Rectal smooth muscle tissue (tissue), 1 donor: Measurements from ENCODE around the gene AATF.

ENCODE experiments used
- H3K27ac ChIP-seq: one replicate; pipeline ENCODE4 v1.7.0; 2013; ENCODE audit warnings: low read depth, low read length, inconsistent platforms
- H3K27me3 ChIP-seq: one replicate; pipeline ENCODE4 v1.7.0; 2013; ENCODE audit warnings: low read length; ENCODE audit not compliant: control insufficient read depth, insufficient read depth
- H3K36me3 ChIP-seq: one replicate; pipeline ENCODE4 v1.7.0; 2013; ENCODE audit warnings: low read length; ENCODE audit not compliant: control insufficient read depth, insufficient read depth
- H3K4me1 ChIP-seq: one replicate; pipeline ENCODE4 v1.7.0; 2013; ENCODE audit warnings: low read length; ENCODE audit not compliant: control insufficient read depth, insufficient read depth
- H3K4me3 ChIP-seq: one replicate; pipeline ENCODE4 v1.7.0; 2013; ENCODE audit warnings: low read length
- H3K9ac ChIP-seq: one replicate; pipeline ENCODE4 v1.7.0; 2013; ENCODE audit warnings: low read length

AATF gene

DNA sequence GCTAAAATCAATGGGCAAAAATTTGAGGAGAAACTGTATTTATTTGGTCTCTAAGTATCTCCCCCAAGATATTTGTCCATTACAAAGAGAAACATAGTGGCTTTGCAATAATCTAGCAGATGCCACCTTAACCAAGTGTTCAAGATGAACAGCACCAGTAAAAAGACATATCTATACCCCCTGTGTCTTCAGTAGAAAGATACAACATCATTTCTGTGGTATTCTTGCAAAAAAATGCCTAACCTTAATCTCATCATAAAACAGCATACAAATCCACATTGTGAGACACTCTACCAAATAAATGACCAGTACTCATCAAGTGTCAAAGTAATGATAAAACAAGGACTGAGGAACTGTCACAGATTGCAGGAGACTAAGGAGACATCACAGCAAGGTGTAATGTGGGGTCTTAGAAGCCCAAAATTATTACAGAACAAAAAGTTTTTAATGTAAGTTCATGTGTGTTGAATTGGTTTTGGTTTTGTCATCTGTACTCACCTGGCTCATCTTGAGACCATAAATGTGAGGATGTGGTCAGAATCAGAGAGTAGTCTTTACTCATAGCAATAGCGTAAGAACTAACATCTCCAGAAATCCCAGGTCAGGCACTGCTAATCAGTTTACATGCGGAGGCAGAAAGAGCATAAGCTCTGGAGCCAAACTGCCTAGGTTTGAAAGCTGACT is 77.2 kb downstream of the AATF start:
- Histone ChIP-seq H3K9ac (no peak overlapping the region), H3K27ac (no peak overlapping the region), H3K36me3 (no peaks in the 10 kb centered on the region), H3K4me1 (no peaks in the 10 kb centered on the region), H3K27me3 (no peaks in the 10 kb centered on the region), H3K4me3 (no peak overlapping the region)

DNA sequence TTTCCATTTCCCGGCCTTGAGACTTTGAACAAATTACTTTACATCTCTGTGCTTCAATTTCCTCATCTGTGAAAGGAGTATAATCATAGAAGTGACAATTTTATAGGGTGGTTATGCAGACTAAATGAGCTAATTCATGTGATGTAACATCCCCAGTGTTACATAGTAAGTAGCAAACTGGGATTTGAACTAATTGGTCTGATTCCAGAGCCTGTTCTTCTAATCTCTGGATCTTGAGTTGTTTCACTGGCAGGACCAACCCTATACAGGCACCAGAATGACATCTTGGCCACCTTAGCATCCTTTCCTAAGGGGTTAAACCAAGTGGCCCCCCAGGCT is 77.7 kb downstream of the AATF start:
- no peaks in the 10 kb centered on the region for H3K27me3 ChIP-seq
- H3K9ac ChIP-seq = no peak overlapping the region
- H3K4me1 ChIP-seq = no peaks in the 10 kb centered on the region
- no peak overlapping the region for H3K4me3 ChIP-seq
- H3K27ac ChIP-seq = no peak overlapping the region
- peaks cover under 1% of the 10 kb centered on the region for H3K36me3 ChIP-seq

- Histone ChIP-seq H3K4me3 (no peak overlapping the region), H3K36me3 (peaks cover 5% of the 10 kb centered on the region), H3K4me1 (no peaks in the 10 kb centered on the region), H3K27ac (no peak overlapping the region), H3K27me3 (no peaks in the 10 kb centered on the region), H3K9ac (no peak overlapping the region)
These were observed 79.3 kb downstream of the AATF start for GRCh38 chr17:37028040-37028439.

GRCh38 chr17:37031493-37032083 is 82.8 kb downstream of the AATF start:
- Histone ChIP-seq H3K9ac (no peak overlapping the region), H3K27ac (no peak overlapping the region), H3K4me1 (no peaks in the 10 kb centered on the region), H3K27me3 (no peaks in the 10 kb centered on the region), H3K36me3 (peaks cover 5% of the 10 kb centered on the region), H3K4me3 (no peak overlapping the region)

GRCh38 chr17:37037590-37038155 is 88.9 kb downstream of the AATF start:
- no peaks in the 10 kb centered on the region for H3K27me3 ChIP-seq

GRCh38 chr17:37039269-37039668 is 90.5 kb downstream of the AATF start:
- Histone ChIP-seq H3K27ac (no peak overlapping the region), H3K27me3 (no peaks in the 10 kb centered on the region), H3K9ac (no peak overlapping the region), H3K4me3 (no peak overlapping the region), H3K36me3 (peaks cover 3% of the 10 kb centered on the region), H3K4me1 (no peaks in the 10 kb centered on the region)

More at GRCh38 chr17:37037590-37038155, 88.9 kb downstream of the AATF start:
- H3K4me3 ChIP-seq = no peak overlapping the region
- no peak overlapping the region for H3K27ac ChIP-seq
- H3K36me3 ChIP-seq = no peaks in the 10 kb centered on the region
- no peak overlapping the region for H3K9ac ChIP-seq
- H3K4me1 ChIP-seq = no peaks in the 10 kb centered on the region

DNA sequence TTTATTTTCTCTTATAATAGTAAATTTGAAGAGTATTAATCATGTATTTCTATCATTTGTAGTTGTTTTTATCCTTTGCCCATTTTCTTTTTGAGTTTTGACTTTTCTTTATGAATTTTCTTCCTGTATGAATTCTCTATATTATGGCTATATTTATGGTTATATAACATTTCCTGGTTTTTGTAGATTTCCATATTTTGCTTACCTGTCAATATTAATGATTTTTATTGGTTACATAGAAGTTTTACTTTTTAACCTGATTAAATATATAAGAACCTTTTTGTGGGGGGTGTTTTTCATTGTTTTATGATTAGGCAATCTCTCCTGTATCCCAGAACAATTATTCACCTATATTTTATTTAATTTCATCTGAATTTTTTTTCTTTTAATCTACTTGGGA is 93.2 kb downstream of the AATF start:
- H3K4me1 ChIP-seq = no peaks in the 10 kb centered on the region
- H3K4me3 ChIP-seq = no peak overlapping the region
- H3K36me3 ChIP-seq = peaks cover 3% of the 10 kb centered on the region
- no peak overlapping the region for H3K9ac ChIP-seq
- H3K27me3 ChIP-seq = no peaks in the 10 kb centered on the region
- H3K27ac ChIP-seq = no peak overlapping the region

GRCh38 chr17:37043201-37043600 is 94.4 kb downstream of the AATF start:
- H3K9ac ChIP-seq = no peak overlapping the region
- H3K27me3 ChIP-seq = no peaks in the 10 kb centered on the region
- H3K27ac ChIP-seq = no peak overlapping the region
- no peaks in the 10 kb centered on the region for H3K4me1 ChIP-seq
- H3K4me3 ChIP-seq = no peak overlapping the region
- H3K36me3 ChIP-seq = peaks cover 3% of the 10 kb centered on the region

DNA sequence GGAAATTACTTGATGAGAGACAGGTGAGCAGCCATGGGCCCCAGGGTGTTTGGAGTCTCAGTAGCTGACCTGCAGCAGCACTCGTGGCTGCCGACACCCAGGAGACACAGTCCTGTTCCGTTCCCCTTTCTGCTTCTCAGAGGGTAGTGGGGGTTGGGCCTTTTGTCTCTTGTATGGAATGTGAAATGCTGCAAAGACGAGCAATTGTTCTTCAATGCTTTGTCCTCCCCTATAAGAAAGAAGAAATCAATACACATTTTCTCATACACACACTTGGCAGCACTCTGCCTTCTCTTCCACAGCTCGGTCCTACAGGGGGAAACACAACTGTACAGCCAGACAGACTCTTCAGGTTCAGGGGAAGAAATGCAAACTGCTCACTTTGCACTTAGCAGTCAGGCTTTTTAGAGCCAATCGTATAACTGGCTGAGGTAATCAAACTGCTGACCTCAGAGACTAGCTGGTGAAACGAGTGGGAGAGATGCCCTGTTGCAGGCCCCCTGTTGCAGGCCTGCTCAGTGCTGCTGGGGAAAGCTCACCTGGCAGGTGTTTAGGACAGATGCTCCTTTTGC is 96.7 kb downstream of the AATF start:
- Histone ChIP-seq H3K4me3 (no peak overlapping the region), H3K4me1 (no peaks in the 10 kb centered on the region), H3K27me3 (no peaks in the 10 kb centered on the region), H3K36me3 (peaks cover 8% of the 10 kb centered on the region), H3K27ac (no peak overlapping the region), H3K9ac (no peak overlapping the region)

DNA sequence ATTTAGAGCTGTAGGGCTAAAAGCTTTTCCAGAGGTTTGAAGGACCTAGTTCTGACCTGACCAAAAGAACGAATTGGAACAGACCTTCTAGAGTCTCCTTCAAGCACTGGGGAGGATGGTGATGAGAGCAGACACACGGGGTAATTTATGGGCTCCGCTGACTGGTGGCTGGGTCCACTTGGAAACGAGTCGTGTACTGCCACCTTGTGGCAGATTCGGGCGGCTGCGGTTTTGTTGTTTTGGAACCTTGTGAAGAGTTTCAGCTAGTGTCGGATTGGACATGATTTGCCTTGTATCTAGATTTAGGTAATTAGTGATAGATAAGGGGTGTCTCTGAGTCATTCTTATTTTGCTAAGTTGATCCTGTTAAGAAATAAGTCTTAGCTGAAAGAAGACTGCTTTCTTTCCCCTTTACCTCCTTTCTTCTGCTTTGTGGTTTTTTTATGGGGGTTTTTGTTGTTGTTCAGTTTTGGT is 98.9 kb downstream of the AATF start:
- Histone ChIP-seq H3K4me1 (no peaks in the 10 kb centered on the region), H3K27me3 (no peaks in the 10 kb centered on the region), H3K9ac (no peak overlapping the region), H3K4me3 (no peak overlapping the region), H3K36me3 (peaks cover 8% of the 10 kb centered on the region), H3K27ac (no peak overlapping the region)

DNA sequence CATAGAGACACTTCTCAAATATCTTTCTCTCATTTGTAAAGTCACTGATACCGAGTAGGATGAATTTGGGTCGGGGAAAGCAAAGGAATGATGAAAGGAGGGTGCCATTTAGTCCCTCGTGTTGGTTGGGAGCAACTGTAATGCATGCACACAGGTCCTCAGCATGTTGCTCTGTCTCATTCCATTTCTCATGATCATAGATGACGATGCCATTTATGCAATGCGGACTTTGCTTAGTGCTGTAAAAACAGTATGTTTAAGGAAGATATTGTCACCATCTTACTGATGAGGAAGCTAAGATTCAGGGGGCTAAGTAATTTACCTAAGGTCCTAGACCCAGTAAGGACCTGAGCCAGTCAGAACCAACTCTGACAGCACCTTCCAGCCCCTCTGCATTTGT is 100.1 kb downstream of the AATF start:
- Histone ChIP-seq H3K27me3 (no peaks in the 10 kb centered on the region), H3K9ac (no peak overlapping the region), H3K27ac (no peak overlapping the region), H3K4me3 (no peak overlapping the region), H3K4me1 (no peaks in the 10 kb centered on the region), H3K36me3 (peaks cover 8% of the 10 kb centered on the region)

DNA sequence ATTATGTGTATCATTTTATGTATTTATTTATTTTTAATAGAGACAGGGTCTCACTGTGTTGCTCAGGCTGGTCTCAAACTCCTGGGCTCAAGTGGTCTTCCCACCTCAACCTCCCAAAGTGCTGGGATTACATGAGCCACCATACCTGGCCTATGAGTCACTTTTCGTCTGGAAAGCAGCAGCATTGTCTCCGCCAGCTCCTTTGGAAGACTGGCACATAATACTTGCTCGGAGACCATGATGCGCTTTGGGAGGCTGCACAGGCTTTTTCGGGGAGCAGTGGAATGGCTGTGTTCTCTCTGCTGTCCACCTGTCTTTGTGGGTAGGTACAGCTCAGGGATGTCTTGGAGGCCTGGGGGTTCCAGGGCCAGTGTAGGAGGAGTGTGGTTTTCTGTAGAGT is 102.2 kb downstream of the AATF start:
- H3K4me1 ChIP-seq = no peaks in the 10 kb centered on the region
- H3K27ac ChIP-seq = no peak overlapping the region
- H3K4me3 ChIP-seq = no peak overlapping the region
- no peaks in the 10 kb centered on the region for H3K27me3 ChIP-seq
- peaks cover 5% of the 10 kb centered on the region for H3K36me3 ChIP-seq
- no peak overlapping the region for H3K9ac ChIP-seq
